VCaP (cell line): ENCODE results near the gene ZBTB8OS.
"Not testable (repeated sequence)": the region's sequence is repeated elsewhere in the genome, so short reads cannot be mapped to it uniquely, and the experiment has no call there.

Source experiments
- H3K27ac ChIP-seq: fragments of 450-650 bp; 2 replicates; pipeline ENCODE4 v1.5.1; 2017
- CTCF ChIP-seq: fragments of 450-650 bp; conservative IDR thresholded peaks from 2 replicates; pipeline ENCODE4 v1.5.1; 2017; ENCODE audit warnings: mild to moderate bottlenecking, moderate library complexity

ZBTB8OS gene

GRCh38 chr1:32650248-32650751 lies at the start of gene ZBTB8OS:
Gene ZBTB8OS, minus strand, starts transcription at chr1:32650550. Its CDS starts 21 bp downstream, at chr1:32650529.
- peak within 1 kb of the TSS; percentile 99 for H3K27ac ChIP-seq
- TF ChIP-seq CTCF = no peak

GRCh38 chr1:32696996-32697395 lies 46.6 kb upstream of the ZBTB8OS start:
- not testable (repeated sequence) for H3K27ac ChIP-seq

- TF ChIP-seq CTCF = no peak
Observed at GRCh38 chr1:32696041-32696440, 45.7 kb upstream of the ZBTB8OS start.

GRCh38 chr1:32695098-32695904 lies 45.0 kb upstream of the ZBTB8OS start:
- H3K27ac ChIP-seq = peak overlapping the region; percentile 23; the same call in 1 of the 2 replicates
- TF ChIP-seq CTCF = no peak

More at GRCh38 chr1:32696041-32696440, 45.7 kb upstream of the ZBTB8OS start:
- H3K27ac ChIP-seq = no peak overlapping the region

- TF ChIP-seq CTCF = no peak
Observed at GRCh38 chr1:32693455-32694174, 43.3 kb upstream of the ZBTB8OS start.

GRCh38 chr1:32686387-32686786 lies 36.0 kb upstream of the ZBTB8OS start:
- no peak for TF ChIP-seq CTCF

More at GRCh38 chr1:32693455-32694174, 43.3 kb upstream of the ZBTB8OS start:
- H3K27ac ChIP-seq = no peak overlapping the region

GRCh38 chr1:32685498-32685897 lies 35.1 kb upstream of the ZBTB8OS start:
- TF ChIP-seq CTCF = no peak
- H3K27ac ChIP-seq = no peak overlapping the region

More at GRCh38 chr1:32686387-32686786, 36.0 kb upstream of the ZBTB8OS start:
- H3K27ac ChIP-seq = no peak overlapping the region
